Ishikawa (cell line): ENCODE results near the gene MRPS9.

Experiments used
- CEBPB ChIP-seq: IDR thresholded peaks from 2 replicates; pipeline ENCODE4 v1.6.1; 2012
- CREB1 ChIP-seq: IDR thresholded peaks from 2 replicates; pipeline ENCODE4 v1.6.1; 2012; ENCODE audit warnings: low read depth
- EP300 ChIP-seq: IDR thresholded peaks from 2 replicates; pipeline ENCODE4 v1.6.1; 2012; ENCODE audit warnings: borderline replicate concordance
- MAX ChIP-seq: IDR thresholded peaks from 2 replicates; pipeline ENCODE4 v1.6.1; 2012
- NFIC ChIP-seq: IDR thresholded peaks from 2 replicates; pipeline ENCODE4 v1.6.1; 2012
- RAD21 ChIP-seq: IDR thresholded peaks from 2 replicates; pipeline ENCODE4 v1.6.1; 2012; ENCODE audit warnings: low read depth

GRCh38 chr2:105121434-105121833 is 83.6 kb downstream of the MRPS9 start:
- no peak for TF ChIP-seq CREB1
- TF ChIP-seq CEBPB = no peak
- no peak for TF ChIP-seq NFIC
- TF ChIP-seq MAX = no peak
- TF ChIP-seq RAD21 = no peak
- TF ChIP-seq EP300 = no peak
